Adrenal gland (tissue), 5 donors: ENCODE results near the gene GDF7.

Experiments
- POLR2A ChIP-seq, 2 donors: fragments of 450-650 bp; IDR thresholded peaks; one replicate each; pipeline ENCODE4 v1.6.1; 2017; ENCODE audit warnings: antibody characterized with exemption in 2 of 2, mild to moderate bottlenecking in 2 of 2, moderate library complexity in 1 of 2
- TF ChIP-seq, protein P1 (sequence below), 6 experiments: fragments of 450-650 bp in 4 of 6; fragments of 200-600 bp in 2 of 6; sonication (generic) in 1 of 6; IDR thresholded peaks; 1 replicate in 5 of 6; 2 replicates in 1 of 6; pipeline versions ENCODE4 v1.5.1 to v1.8.0; 2016 to 2021; ENCODE audit warnings: antibody characterized with exemption in 6 of 6, mild to moderate bottlenecking in 2 of 6, moderate library complexity in 1 of 6
- donor health status: DM: no; HTN: no; CAD: no.

- TF ChIP-seq, protein P1, sequence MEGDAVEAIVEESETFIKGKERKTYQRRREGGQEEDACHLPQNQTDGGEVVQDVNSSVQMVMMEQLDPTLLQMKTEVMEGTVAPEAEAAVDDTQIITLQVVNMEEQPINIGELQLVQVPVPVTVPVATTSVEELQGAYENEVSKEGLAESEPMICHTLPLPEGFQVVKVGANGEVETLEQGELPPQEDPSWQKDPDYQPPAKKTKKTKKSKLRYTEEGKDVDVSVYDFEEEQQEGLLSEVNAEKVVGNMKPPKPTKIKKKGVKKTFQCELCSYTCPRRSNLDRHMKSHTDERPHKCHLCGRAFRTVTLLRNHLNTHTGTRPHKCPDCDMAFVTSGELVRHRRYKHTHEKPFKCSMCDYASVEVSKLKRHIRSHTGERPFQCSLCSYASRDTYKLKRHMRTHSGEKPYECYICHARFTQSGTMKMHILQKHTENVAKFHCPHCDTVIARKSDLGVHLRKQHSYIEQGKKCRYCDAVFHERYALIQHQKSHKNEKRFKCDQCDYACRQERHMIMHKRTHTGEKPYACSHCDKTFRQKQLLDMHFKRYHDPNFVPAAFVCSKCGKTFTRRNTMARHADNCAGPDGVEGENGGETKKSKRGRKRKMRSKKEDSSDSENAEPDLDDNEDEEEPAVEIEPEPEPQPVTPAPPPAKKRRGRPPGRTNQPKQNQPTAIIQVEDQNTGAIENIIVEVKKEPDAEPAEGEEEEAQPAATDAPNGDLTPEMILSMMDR (IDR thresholded peaks at IDR 0.05) = no peak
- TF ChIP-seq POLR2A (IDR thresholded peaks at IDR 0.05) = no peak
These were observed 2.0 kb downstream of the GDF7 start for GRCh38 chr2:20668871-20669475.
